Esophagus muscularis mucosa (tissue), 4 donors: ENCODE results near the gene ERC2.

Source experiments
- CTCF ChIP-seq, 3 experiments: fragments of 200-600 bp in 2 of 3; fragments of 450-650 bp in 1 of 3; sonication (generic) in 2 of 3; IDR thresholded peaks; one replicate each; pipeline ENCODE4 v1.5.1; 2017 to 2019; ENCODE audit warnings: antibody characterized with exemption in 3 of 3, mild to moderate bottlenecking in 2 of 3, moderate library complexity in 1 of 3
- EP300 ChIP-seq: sonication (generic); formaldehyde crosslinking; IDR thresholded peaks from one replicate; pipeline ENCODE4 v1.6.1; 2017; ENCODE audit warnings: antibody characterized with exemption
- POLR2A ChIP-seq: fragments of 450-650 bp; IDR thresholded peaks from one replicate; pipeline ENCODE4 v1.6.1; 2017; ENCODE audit warnings: antibody characterized with exemption, moderate library complexity, mild to moderate bottlenecking, low read depth
- POLR2AphosphoS5 ChIP-seq, 2 donors: sonication (generic); formaldehyde crosslinking; IDR thresholded peaks; one replicate each; pipeline ENCODE4 v1.6.1; 2017; ENCODE audit warnings: antibody characterized with exemption in 2 of 2

DNA sequence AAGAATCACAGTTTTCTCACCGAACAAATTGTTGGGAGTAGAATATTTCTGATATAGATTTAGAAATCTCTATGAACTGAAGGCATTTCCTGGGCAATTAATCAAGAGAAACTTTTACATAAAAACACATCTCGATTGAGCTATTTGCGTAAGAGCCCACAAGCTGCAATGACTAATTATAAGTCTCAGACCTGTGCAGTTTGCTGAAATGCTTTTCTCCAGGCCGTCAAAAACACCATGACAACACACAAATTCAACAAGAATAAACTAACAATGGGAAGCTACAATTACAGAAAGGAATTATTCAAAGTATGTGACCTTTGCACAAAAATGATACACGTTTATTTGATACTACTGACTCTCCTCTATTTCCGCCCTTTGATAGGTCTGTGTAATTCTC, 499.9 kb downstream of the ERC2 start:
- TF ChIP-seq CTCF (IDR thresholded peaks at IDR 0.05) (no peak), POLR2A (no peak), POLR2AphosphoS5 (IDR thresholded peaks at IDR 0.05) (no peak), EP300 (no peak)
